ELF-1 (cell line): ENCODE data around the gene RASSF4.

Experiments
- DNase-seq: peaks from one replicate; pipeline ENCODE4 v3.0.0-alpha.2; 2016; ENCODE audit warnings: low read depth, low spot score

The RASSF4 gene

GRCh38 chr10:44975431-44976331 is 16.1 kb downstream of the RASSF4 start:
- peak; percentile 82 for DNase-seq

GRCh38 chr10:44976352-44977198 is 17.0 kb downstream of the RASSF4 start:
- no peak for DNase-seq

- DNase-seq: peak; percentile 57
Measured at GRCh38 chr10:44977287-44978212, 17.9 kb downstream of the RASSF4 start.

- no peak for DNase-seq
Measured at GRCh38 chr10:44978213-44978569, 18.6 kb downstream of the RASSF4 start.

GRCh38 chr10:44978570-44979280 is 19.1 kb downstream of the RASSF4 start, which contains the start of gene DEPP1:
TSS of gene DEPP1 (minus strand) at chr10:44978809. CDS start at chr10:44978030, 779 bp downstream.
- peak; percentile 99 for DNase-seq

GRCh38 chr10:44979281-44980191 is 19.9 kb downstream of the RASSF4 start:
- no peak for DNase-seq

GRCh38 chr10:44980309-44981171 is 20.9 kb downstream of the RASSF4 start:
- DNase-seq: no peak

GRCh38 chr10:44981172-44982113 is 21.8 kb downstream of the RASSF4 start:
- no peak for DNase-seq

- no peak for DNase-seq
Measured at GRCh38 chr10:44982114-44982460, 22.5 kb downstream of the RASSF4 start.

GRCh38 chr10:44982496-44982895 is 22.9 kb downstream of the RASSF4 start:
- no peak for DNase-seq

- DNase-seq: no peak
Measured at GRCh38 chr10:44983066-44983894, 23.7 kb downstream of the RASSF4 start.

- no peak for DNase-seq
Measured at GRCh38 chr10:44983895-44984278, 24.3 kb downstream of the RASSF4 start.

GRCh38 chr10:44984671-44985101 is 25.1 kb downstream of the RASSF4 start:
- no peak for DNase-seq

- no peak for DNase-seq
Measured at GRCh38 chr10:44985175-44985681, 25.6 kb downstream of the RASSF4 start.

- no peak for DNase-seq
Measured at GRCh38 chr10:44986179-44986578, 26.6 kb downstream of the RASSF4 start.

- DNase-seq: no peak
Measured at GRCh38 chr10:44986670-44987069, 27.1 kb downstream of the RASSF4 start.
